ENCODE measurements around the gene SEMA5B.

- no peak for TF ChIP-seq CTCF (conservative IDR thresholded peaks at IDR 0.05; ENCODE audit: low read depth, low read length)
- TF ChIP-seq POLR2A (IDR thresholded peaks at IDR 0.05; ENCODE audit: low read depth, low read length) = no peak
Measured at GRCh38 chr3:122921791-122922651, 105.5 kb downstream of the SEMA5B start.

All from IMR-90 (cell line).